GM18508 (cell line): Measurements from ENCODE around the gene TGFB2.

Source experiments
- ATAC-seq: cut with Tn5 transposase; IDR thresholded peaks from one replicate; pipeline ENCODE4 v1.9.1; 2021; ENCODE audit warnings: moderate number of reproducible peaks; ENCODE audit not compliant: insufficient read depth, unreplicated experiment

The TGFB2 gene

GRCh38 chr1:218413179-218413578 is 68.0 kb downstream of the TGFB2 start:
- no peak for ATAC-seq

GRCh38 chr1:218414060-218414728 is 69.1 kb downstream of the TGFB2 start:
- ATAC-seq, result no peak

- no peak for ATAC-seq
Measured at GRCh38 chr1:218415726-218416125, 70.6 kb downstream of the TGFB2 start.

GRCh38 chr1:218421531-218421930 is 76.4 kb downstream of the TGFB2 start:
- ATAC-seq, result no peak

GRCh38 chr1:218424502-218424901 is 79.4 kb downstream of the TGFB2 start:
- ATAC-seq, result no peak

GRCh38 chr1:218425647-218426342 is 80.7 kb downstream of the TGFB2 start:
- ATAC-seq, result no peak

GRCh38 chr1:218426343-218426657 is 81.2 kb downstream of the TGFB2 start:
- no peak for ATAC-seq

GRCh38 chr1:218429301-218429700 is 84.2 kb downstream of the TGFB2 start:
- ATAC-seq, result no peak

GRCh38 chr1:218430346-218430745 is 85.2 kb downstream of the TGFB2 start:
- ATAC-seq, result no peak

- ATAC-seq, result no peak
Measured at GRCh38 chr1:218430822-218431221, 85.7 kb downstream of the TGFB2 start.

GRCh38 chr1:218431476-218431875 is 86.3 kb downstream of the TGFB2 start:
- no peak for ATAC-seq

GRCh38 chr1:218433744-218434143 is 88.6 kb downstream of the TGFB2 start:
- no peak for ATAC-seq

GRCh38 chr1:218435528-218435927 is 90.4 kb downstream of the TGFB2 start:
- ATAC-seq, result no peak

- ATAC-seq, result no peak
Measured at GRCh38 chr1:218436346-218436745, 91.2 kb downstream of the TGFB2 start.

GRCh38 chr1:218436997-218437396 is 91.9 kb downstream of the TGFB2 start:
- no peak for ATAC-seq

- no peak for ATAC-seq
Measured at GRCh38 chr1:218439541-218440295, 94.6 kb downstream of the TGFB2 start.

- no peak for ATAC-seq
Measured at GRCh38 chr1:218443255-218443654, 98.1 kb downstream of the TGFB2 start.

GRCh38 chr1:218444173-218444572 is 99.0 kb downstream of the TGFB2 start:
- no peak for ATAC-seq

GRCh38 chr1:218444588-218444987 is 99.5 kb downstream of the TGFB2 start:
- no peak for ATAC-seq

GRCh38 chr1:218447010-218447689 is 102.0 kb downstream of the TGFB2 start:
- ATAC-seq, result no peak

GRCh38 chr1:218451415-218451814 is 106.3 kb downstream of the TGFB2 start:
- ATAC-seq, result no peak
